OCI-LY1 (cell line): ENCODE data around the gene PEBP1.

Source experiments
- CTCF ChIP-seq: fragments of 200-600 bp; sonication (generic), shearing (Covaris generic); IDR thresholded peaks from 2 replicates; pipeline ENCODE4 v1.5.1; 2017; ENCODE audit warnings: mild to moderate bottlenecking, antibody characterized with exemption, low read length, moderate library complexity, mixed read lengths
- EZH2 ChIP-seq: fragments of 200-600 bp; sonication (generic), shearing (Covaris generic); IDR thresholded peaks from 2 replicates; pipeline ENCODE4 v1.8.0; 2017; ENCODE audit warnings: borderline replicate concordance, mixed run types, mild to moderate bottlenecking, antibody characterized with exemption, low read length, moderate library complexity, mixed read lengths

DNA sequence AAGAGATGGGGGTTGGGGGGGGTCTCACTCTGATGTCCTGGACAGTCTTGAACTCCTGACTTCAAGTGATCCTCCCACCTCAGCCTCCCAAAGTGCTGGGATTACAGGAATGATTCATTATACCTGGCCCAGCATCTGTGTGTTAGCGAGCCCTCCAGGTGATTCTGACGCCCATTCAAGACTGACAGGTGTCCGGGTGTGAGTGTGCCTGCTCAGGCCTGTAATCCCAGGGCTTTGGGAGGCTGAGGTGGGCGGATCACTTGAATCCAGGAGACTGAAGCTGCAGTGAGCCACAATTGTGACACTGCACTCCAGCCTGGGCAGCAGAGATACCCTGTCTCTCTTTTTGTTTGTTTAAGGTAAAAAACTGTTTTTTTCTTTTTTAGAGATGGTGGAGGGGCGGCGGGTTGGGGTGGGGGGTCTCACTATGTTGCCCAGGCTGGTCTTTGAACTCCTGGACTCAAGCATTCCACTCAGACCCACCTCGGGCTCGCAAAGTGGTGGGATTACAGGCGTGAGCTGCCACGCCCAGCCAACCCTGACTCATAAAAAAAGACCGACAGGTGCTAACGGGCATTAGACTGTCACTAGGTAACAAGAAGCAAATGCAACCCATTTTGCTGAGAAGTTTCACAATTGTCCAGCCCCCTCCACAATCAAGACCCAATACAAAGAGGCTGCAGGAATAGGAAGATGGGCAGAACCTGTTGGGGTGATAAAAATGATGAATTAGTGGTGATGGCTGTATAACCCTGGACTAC is 36.8 kb upstream of the PEBP1 start:
- no peak for TF ChIP-seq CTCF
- TF ChIP-seq EZH2 = no peak
